ENCODE results near the gene RELL1. TPM values are rescaled to one million over a fixed set of nuclear protein-coding genes. Genes with fewer than 3 reads are reported as not detected.

Gene RELL1
- total and polyA plus RNA-seq, 2 donors (not counting 1 experiment from before 2014, with no cell fraction given): 0.64 to 3.2 TPM

- intact Hi-C loops (cut with micrococcal nuclease): no loop called here
- Mint-ChIP-seq H3K27me3 (peaks cover 14% of the 10 kb centered on the region), H3K27ac (no peak overlapping the region), H3K4me1 (no peaks in the 10 kb centered on the region), H3K4me3 (no peak overlapping the region), H3K9me3 (ENCODE audit: insufficient read depth) (peaks cover 6% of the 10 kb centered on the region)
- no peak overlapping the region for H2AFZ ChIP-seq (ENCODE audit: insufficient read depth, low read depth, low read length, poor library complexity, severe bottlenecking)
- H3K4me1 ChIP-seq (ENCODE audit: control insufficient read depth in 2 of 2, insufficient read depth in 2 of 2, low read length in 2 of 2): no peaks in the 10 kb centered on the region
- H3K4me3 ChIP-seq (ENCODE audit: control extremely low read depth in 1 of 5, extremely low read depth in 1 of 5, insufficient read depth in 1 of 5, low read depth in 2 of 5, low read length in 4 of 5): no peak overlapping the region
- ChIA-PET CTCF (interaction anchor here (0.5 kb wide), 1 partner anchor 11 kb away, joined by 3 read pairs; no protein-coding TSS in a partner anchor), POLR2A (no interaction called here)
- no peak for DNase-seq
- TF ChIP-seq EZH2 (IDR thresholded peaks at IDR 0.05; ENCODE audit: borderline replicate concordance, insufficient read depth, low read depth, low read length, poor library complexity, severe bottlenecking): no peak
- no peak for TF ChIP-seq CTCF (IDR thresholded peaks at IDR 0.05)
- H3K27me3 ChIP-seq (replicated peaks in 1 of 4; ENCODE audit: control extremely low read depth in 1 of 4, control insufficient read depth in 3 of 4, insufficient read depth in 4 of 4, low read length in 3 of 4): no peaks in the 10 kb centered on the region
- H3K36me3 ChIP-seq (replicated peaks in 1 of 2; ENCODE audit: control extremely low read depth in 1 of 2, control insufficient read depth in 1 of 2, extremely low read depth in 1 of 2, insufficient read depth in 2 of 2, low read length in 1 of 2): no peaks in the 10 kb centered on the region
- no peak overlapping the region for H3K27ac ChIP-seq (ENCODE audit: low read length in 2 of 2)
- H3K4me2 ChIP-seq (replicated peaks; ENCODE audit: low read depth, low read length, poor library complexity, severe bottlenecking): no peak overlapping the region
- H4K20me1 ChIP-seq (ENCODE audit: control insufficient read depth, insufficient read depth, low read length, poor library complexity, severe bottlenecking): no peaks in the 10 kb centered on the region
- no peaks in the 10 kb centered on the region for H3K79me2 ChIP-seq (ENCODE audit: control insufficient read depth, insufficient read depth, low read length)
- H3K9me3 ChIP-seq (ENCODE audit: control extremely low read depth in 1 of 3, control insufficient read depth in 2 of 3, insufficient read depth in 1 of 3, low read length in 2 of 3): no peaks in the 10 kb centered on the region
- no peak for ATAC-seq (ENCODE audit: low read depth)
- H3K9ac ChIP-seq (ENCODE audit: low read length): no peak overlapping the region
- WGBS (ENCODE audit: insufficient coverage): 100% methylated on average over 1 of the region's 5 CpGs
Observed at GRCh38 chr4:37693450-37694190, 7.4 kb upstream of the RELL1 start.

- Mint-ChIP-seq H3K27ac (no peak overlapping the region), H3K27me3 (peaks cover 9% of the 10 kb centered on the region), H3K4me3 (no peak overlapping the region), H3K4me1 (no peaks in the 10 kb centered on the region), H3K9me3 (ENCODE audit: insufficient read depth) (peaks cover 6% of the 10 kb centered on the region)
- Histone ChIP-seq H3K4me2 (replicated peaks; ENCODE audit: low read depth, low read length, poor library complexity, severe bottlenecking) (no peak overlapping the region), H3K79me2 (ENCODE audit: control insufficient read depth, insufficient read depth, low read length) (no peaks in the 10 kb centered on the region), H3K4me1 (ENCODE audit: control insufficient read depth in 2 of 2, insufficient read depth in 2 of 2, low read length in 2 of 2) (no peaks in the 10 kb centered on the region), H3K9ac (ENCODE audit: low read length) (no peak overlapping the region), H3K4me3 (ENCODE audit: control extremely low read depth in 1 of 5, extremely low read depth in 1 of 5, insufficient read depth in 1 of 5, low read depth in 2 of 5, low read length in 4 of 5) (no peak overlapping the region), H3K27ac (ENCODE audit: low read length in 2 of 2) (no peak overlapping the region), H3K36me3 (replicated peaks in 1 of 2; ENCODE audit: control extremely low read depth in 1 of 2, control insufficient read depth in 1 of 2, extremely low read depth in 1 of 2, insufficient read depth in 2 of 2, low read length in 1 of 2) (no peaks in the 10 kb centered on the region), H3K27me3 (replicated peaks in 1 of 4; ENCODE audit: control extremely low read depth in 1 of 4, control insufficient read depth in 3 of 4, insufficient read depth in 4 of 4, low read length in 3 of 4) (no peaks in the 10 kb centered on the region), H3K9me3 (ENCODE audit: control extremely low read depth in 1 of 3, control insufficient read depth in 2 of 3, insufficient read depth in 1 of 3, low read length in 2 of 3) (no peaks in the 10 kb centered on the region), H4K20me1 (ENCODE audit: control insufficient read depth, insufficient read depth, low read length, poor library complexity, severe bottlenecking) (no peaks in the 10 kb centered on the region), H2AFZ (ENCODE audit: insufficient read depth, low read depth, low read length, poor library complexity, severe bottlenecking) (no peak overlapping the region)
- TF ChIP-seq EZH2 (IDR thresholded peaks at IDR 0.05; ENCODE audit: borderline replicate concordance, insufficient read depth, low read depth, low read length, poor library complexity, severe bottlenecking): no peak
- no peak for TF ChIP-seq CTCF (IDR thresholded peaks at IDR 0.05)
- ATAC-seq (ENCODE audit: low read depth) (no peak), DNase-seq (no peak)
- intact Hi-C loops (cut with micrococcal nuclease): no loop called here
- ChIA-PET CTCF (no interaction called here), POLR2A (no interaction called here)
- WGBS (ENCODE audit: insufficient coverage): 90% methylated on average over 2 of the region's 2 CpGs
Observed at GRCh38 chr4:37693030-37693429, 6.9 kb upstream of the RELL1 start.

Measured in B cell (primary cell).